Keratinocyte (primary cell): ENCODE results near the gene GALNT6.

Source experiments
- CTCF ChIP-seq, 3 experiments: IDR thresholded peaks in 1 of 3; conservative IDR thresholded peaks in 1 of 3; optimal IDR thresholded peaks in 1 of 3; 2 replicates in 2 of 3; 3 replicates in 1 of 3; pipeline versions ENCODE3 to v1.5.1; 2011; ENCODE audit warnings: low read length in 3 of 3, mild to moderate bottlenecking in 3 of 3, moderate library complexity in 2 of 3, control low read depth in 1 of 3, inconsistent platforms in 1 of 3; ENCODE audit not compliant: insufficient read depth in 2 of 3; ENCODE audit errors: extremely low read depth in 1 of 3
- EZH2 ChIP-seq: IDR thresholded peaks from one replicate; pipeline ENCODE4 v1.6.1; 2012; ENCODE audit warnings: inconsistent platforms, mild to moderate bottlenecking, low read length, moderate library complexity

- no peak for TF ChIP-seq EZH2
- TF ChIP-seq CTCF (optimal IDR thresholded peaks at IDR 0.05 in 1 of 3, IDR thresholded peaks at IDR 0.05 in 1 of 3, conservative IDR thresholded peaks at IDR 0.05 in 1 of 3; ENCODE audit: extremely low read depth in 1 of 3, insufficient read depth in 2 of 3, low read length in 3 of 3), result no peak
Measured at GRCh38 chr12:51342416-51342815, 48.8 kb downstream of the GALNT6 start.
